ENCODE measurements around the gene UNK.

UNK gene

DNA sequence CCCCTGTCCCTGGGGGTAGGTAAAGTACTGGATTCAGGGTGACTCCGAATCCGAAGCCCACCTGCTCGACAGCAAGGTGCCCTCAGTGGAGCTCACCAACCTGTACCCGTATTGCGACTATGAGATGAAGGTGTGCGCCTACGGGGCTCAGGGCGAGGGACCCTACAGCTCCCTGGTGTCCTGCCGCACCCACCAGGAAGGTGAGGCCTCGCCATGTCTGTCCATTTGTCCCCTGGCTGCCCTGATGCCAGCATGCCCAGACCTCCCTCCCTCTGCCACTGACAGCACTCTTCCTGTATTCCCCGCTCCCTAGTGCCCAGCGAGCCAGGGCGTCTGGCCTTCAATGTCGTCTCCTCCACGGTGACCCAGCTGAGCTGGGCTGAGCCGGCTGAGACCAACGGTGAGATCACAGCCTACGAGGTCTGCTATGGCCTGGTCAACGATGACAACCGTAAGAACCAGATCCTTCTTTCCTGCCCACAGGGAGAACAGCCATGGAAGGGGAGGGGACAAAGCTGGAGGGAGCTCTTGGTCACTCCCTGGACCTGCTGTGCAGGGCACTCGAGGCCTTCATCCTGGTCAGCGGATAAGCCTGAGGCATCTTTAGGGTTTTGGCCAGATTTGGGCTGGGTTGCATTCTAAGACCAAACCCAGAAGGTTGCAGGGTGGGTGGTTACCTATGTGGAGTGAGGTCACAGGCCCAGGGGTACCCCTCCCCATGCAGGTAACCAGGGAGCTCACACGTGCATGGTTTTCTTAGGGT is 33.8 kb upstream of the UNK start:
- H3K9me3 ChIP-seq (ENCODE audit: low read length) = no peaks in the 10 kb centered on the region
- H3K36me3 ChIP-seq (ENCODE audit: insufficient read depth, low read length) = no peaks in the 10 kb centered on the region
- no peaks in the 10 kb centered on the region for H4K20me1 ChIP-seq (ENCODE audit: insufficient read depth, low read length)
- no peaks in the 10 kb centered on the region for H3F3A ChIP-seq (ENCODE audit: insufficient read depth, low read length)
- H3K79me2 ChIP-seq (ENCODE audit: insufficient read depth, low read length) = no peaks in the 10 kb centered on the region
- no peak overlapping the region for H3K4me3 ChIP-seq (ENCODE audit: low read depth, low read length, poor library complexity, severe bottlenecking)
- no peak overlapping the region for H2AFZ ChIP-seq (ENCODE audit: low read length)
- H3K9ac ChIP-seq (ENCODE audit: low read length) = no peak overlapping the region
- TF ChIP-seq, protein P1, sequence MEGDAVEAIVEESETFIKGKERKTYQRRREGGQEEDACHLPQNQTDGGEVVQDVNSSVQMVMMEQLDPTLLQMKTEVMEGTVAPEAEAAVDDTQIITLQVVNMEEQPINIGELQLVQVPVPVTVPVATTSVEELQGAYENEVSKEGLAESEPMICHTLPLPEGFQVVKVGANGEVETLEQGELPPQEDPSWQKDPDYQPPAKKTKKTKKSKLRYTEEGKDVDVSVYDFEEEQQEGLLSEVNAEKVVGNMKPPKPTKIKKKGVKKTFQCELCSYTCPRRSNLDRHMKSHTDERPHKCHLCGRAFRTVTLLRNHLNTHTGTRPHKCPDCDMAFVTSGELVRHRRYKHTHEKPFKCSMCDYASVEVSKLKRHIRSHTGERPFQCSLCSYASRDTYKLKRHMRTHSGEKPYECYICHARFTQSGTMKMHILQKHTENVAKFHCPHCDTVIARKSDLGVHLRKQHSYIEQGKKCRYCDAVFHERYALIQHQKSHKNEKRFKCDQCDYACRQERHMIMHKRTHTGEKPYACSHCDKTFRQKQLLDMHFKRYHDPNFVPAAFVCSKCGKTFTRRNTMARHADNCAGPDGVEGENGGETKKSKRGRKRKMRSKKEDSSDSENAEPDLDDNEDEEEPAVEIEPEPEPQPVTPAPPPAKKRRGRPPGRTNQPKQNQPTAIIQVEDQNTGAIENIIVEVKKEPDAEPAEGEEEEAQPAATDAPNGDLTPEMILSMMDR (IDR thresholded peaks at IDR 0.05; ENCODE audit: low read length) = no peak
- no peak for TF ChIP-seq EZH2 (IDR thresholded peaks at IDR 0.05; ENCODE audit: borderline replicate concordance, low read length)
- no peaks in the 10 kb centered on the region for H3K27me3 ChIP-seq (ENCODE audit: insufficient read depth, low read length)
- no peaks in the 10 kb centered on the region for H3K9me2 ChIP-seq (ENCODE audit: low read depth, low read length)
- H3K4me2 ChIP-seq (ENCODE audit: low read length) = no peak overlapping the region
- peaks cover 25% of the 10 kb centered on the region for H3K4me1 ChIP-seq (ENCODE audit: insufficient read depth, low read length, severe bottlenecking)
- H3K27ac ChIP-seq (ENCODE audit: low read depth, low read length, poor library complexity, severe bottlenecking) = no peak overlapping the region

DNA sequence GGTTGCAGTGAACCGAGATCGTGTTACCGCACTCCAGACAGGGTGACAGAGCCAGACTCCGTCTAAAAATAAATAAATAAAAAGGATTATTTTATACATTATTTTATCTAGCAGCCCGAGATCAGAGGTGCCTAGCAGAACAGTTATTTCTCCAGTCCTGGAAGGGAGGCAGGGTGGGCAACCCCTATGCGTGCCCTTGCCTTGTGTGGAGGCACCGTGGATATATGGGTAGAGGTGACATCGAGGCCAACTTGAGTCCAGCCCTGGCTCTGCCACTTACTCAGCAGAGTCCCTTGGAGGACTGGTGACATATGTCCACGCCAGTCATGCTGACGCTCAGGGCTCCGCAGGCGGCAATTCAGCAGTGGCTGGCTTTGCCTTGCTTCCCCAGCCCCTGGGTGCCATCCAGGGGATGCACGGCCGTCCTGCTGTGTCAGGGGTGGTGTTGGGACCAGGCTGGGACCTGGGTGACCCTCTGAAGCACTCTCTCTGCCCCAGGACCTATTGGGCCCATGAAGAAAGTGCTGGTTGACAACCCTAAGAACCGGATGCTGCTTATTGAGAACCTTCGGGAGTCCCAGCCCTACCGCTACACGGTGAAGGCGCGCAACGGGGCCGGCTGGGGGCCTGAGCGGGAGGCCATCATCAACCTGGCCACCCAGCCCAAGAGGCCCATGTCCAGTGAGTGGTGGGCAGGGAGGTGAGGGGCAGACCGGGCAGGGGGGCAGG is 32.8 kb upstream of the UNK start:
- H3K4me2 ChIP-seq (ENCODE audit: low read length) = no peak overlapping the region
- peaks cover 25% of the 10 kb centered on the region for H3K4me1 ChIP-seq (ENCODE audit: insufficient read depth, low read length, severe bottlenecking)
- H3F3A ChIP-seq (ENCODE audit: insufficient read depth, low read length) = no peaks in the 10 kb centered on the region
- no peak overlapping the region for H2AFZ ChIP-seq (ENCODE audit: low read length)
- no peaks in the 10 kb centered on the region for H3K9me3 ChIP-seq (ENCODE audit: low read length)
- H3K36me3 ChIP-seq (ENCODE audit: insufficient read depth, low read length) = no peaks in the 10 kb centered on the region
- no peaks in the 10 kb centered on the region for H4K20me1 ChIP-seq (ENCODE audit: insufficient read depth, low read length)
- H3K9ac ChIP-seq (ENCODE audit: low read length) = no peak overlapping the region
- no peak overlapping the region for H3K4me3 ChIP-seq (ENCODE audit: low read depth, low read length, poor library complexity, severe bottlenecking)
- TF ChIP-seq, protein P1 (IDR thresholded peaks at IDR 0.05; ENCODE audit: low read length) = no peak
- no peak overlapping the region for H3K27ac ChIP-seq (ENCODE audit: low read depth, low read length, poor library complexity, severe bottlenecking)
- H3K79me2 ChIP-seq (ENCODE audit: insufficient read depth, low read length) = no peaks in the 10 kb centered on the region
- H3K9me2 ChIP-seq (ENCODE audit: low read depth, low read length) = no peaks in the 10 kb centered on the region
- H3K27me3 ChIP-seq (ENCODE audit: insufficient read depth, low read length) = no peaks in the 10 kb centered on the region

DNA sequence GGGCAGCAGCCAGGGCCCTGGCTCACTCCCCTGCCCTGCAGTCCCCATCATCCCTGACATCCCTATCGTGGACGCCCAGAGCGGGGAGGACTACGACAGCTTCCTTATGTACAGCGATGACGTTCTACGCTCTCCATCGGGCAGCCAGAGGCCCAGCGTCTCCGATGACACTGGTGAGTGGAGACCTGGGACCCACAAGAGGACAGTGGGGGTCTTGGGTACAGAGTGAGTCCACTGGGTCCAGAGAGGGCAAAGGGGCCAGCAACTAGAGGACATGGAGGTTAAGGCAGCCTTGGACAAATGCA is 32.2 kb upstream of the UNK start:
- no peak overlapping the region for H3K27ac ChIP-seq (ENCODE audit: low read depth, low read length, poor library complexity, severe bottlenecking)
- no peak overlapping the region for H3K4me2 ChIP-seq (ENCODE audit: low read length)
- H2AFZ ChIP-seq (ENCODE audit: low read length) = no peak overlapping the region
- H3K9ac ChIP-seq (ENCODE audit: low read length) = no peak overlapping the region
- H3K36me3 ChIP-seq (ENCODE audit: insufficient read depth, low read length) = no peaks in the 10 kb centered on the region
- no peak overlapping the region for H3K4me3 ChIP-seq (ENCODE audit: low read depth, low read length, poor library complexity, severe bottlenecking)
- H3K9me2 ChIP-seq (ENCODE audit: low read depth, low read length) = no peaks in the 10 kb centered on the region
- H3K79me2 ChIP-seq (ENCODE audit: insufficient read depth, low read length) = no peaks in the 10 kb centered on the region
- no peaks in the 10 kb centered on the region for H3K27me3 ChIP-seq (ENCODE audit: insufficient read depth, low read length)
- H3F3A ChIP-seq (ENCODE audit: insufficient read depth, low read length) = no peaks in the 10 kb centered on the region
- no peak for TF ChIP-seq EZH2 (IDR thresholded peaks at IDR 0.05; ENCODE audit: borderline replicate concordance, low read length)
- TF ChIP-seq, protein P1 (IDR thresholded peaks at IDR 0.05; ENCODE audit: low read length) = no peak
- H3K9me3 ChIP-seq (ENCODE audit: low read length) = no peaks in the 10 kb centered on the region
- peaks cover 25% of the 10 kb centered on the region for H3K4me1 ChIP-seq (ENCODE audit: insufficient read depth, low read length, severe bottlenecking)
- H4K20me1 ChIP-seq (ENCODE audit: insufficient read depth, low read length) = no peaks in the 10 kb centered on the region

Measured in OCI-LY1 (cell line).